HG03457 (cell line): ENCODE results near the gene GOLGA6D.
"Not testable (repeated sequence)": the region's sequence is repeated elsewhere in the genome, so short reads cannot be mapped to it uniquely, and the experiment has no call there.

Experiments
- ATAC-seq: cut with Tn5 transposase; IDR thresholded peaks from one replicate; pipeline ENCODE4 v1.9.1; 2021; ENCODE audit warnings: moderate number of reproducible peaks; ENCODE audit not compliant: unreplicated experiment

The GOLGA6D gene

DNA sequence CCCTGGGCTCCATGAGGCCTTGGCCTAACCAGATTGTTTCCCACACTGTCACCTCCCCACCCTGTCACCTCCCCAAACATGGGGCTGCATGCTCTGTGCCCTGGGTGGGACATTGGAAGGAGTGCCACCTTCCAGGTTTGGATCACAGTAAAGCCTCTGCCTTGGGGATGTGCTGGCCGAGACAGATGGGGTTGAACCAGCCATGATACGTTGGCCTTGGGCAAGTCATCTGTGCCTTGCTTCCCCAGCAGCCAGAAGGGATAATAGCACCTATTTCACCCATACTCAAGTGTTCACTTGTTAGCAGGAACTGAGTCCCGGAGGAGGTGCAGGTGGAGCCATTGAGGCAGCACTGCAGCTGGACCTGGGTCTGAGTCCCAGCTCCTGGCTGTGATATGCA, 7.0 kb upstream of the GOLGA6D start:
- not testable (repeated sequence) for ATAC-seq

DNA sequence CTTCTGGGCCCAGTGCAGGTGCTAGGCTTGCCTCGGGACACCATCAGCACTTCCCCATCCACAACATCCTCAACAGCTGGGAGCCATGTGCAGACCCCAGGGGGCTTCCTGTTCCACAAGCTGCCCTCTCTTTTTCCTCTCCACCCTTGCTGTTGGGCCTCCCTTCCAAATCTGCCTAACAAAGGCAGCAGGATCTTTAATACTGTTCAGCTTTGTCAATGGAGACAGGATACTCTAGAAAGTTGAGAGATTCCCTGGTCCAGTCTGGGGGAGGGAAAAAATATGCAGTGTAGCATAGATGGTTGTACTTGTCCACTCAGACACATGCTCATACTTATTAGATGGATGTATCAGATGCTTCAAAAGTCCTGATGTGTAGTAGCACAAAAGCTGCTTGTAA, 4.1 kb upstream of the GOLGA6D start:
- not testable (repeated sequence) for ATAC-seq

- not testable (repeated sequence) for ATAC-seq
These were observed 1.5 kb downstream of the GOLGA6D start for GRCh38 chr15:75284152-75284551.

DNA sequence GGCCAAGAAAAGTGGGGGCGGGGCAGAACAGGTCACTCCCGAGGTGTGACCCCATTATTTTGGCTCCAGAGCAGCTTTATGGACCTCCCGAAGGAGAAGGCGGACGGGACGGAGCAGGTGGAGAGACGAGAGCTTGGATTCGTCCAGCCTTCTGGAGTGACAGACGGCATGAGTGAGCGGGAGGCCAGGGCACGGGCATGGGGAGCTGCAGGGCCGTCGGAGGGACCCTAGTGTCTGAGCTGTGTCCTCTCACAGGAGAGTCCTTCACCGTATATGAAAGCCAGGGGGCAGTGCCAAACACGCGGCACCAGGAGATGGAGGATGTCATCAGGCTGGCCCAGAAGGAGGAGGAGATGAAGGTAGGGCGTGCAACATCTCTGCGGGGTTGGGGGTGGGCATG, 11.0 kb downstream of the GOLGA6D start:
- ATAC-seq: not testable (repeated sequence)

DNA sequence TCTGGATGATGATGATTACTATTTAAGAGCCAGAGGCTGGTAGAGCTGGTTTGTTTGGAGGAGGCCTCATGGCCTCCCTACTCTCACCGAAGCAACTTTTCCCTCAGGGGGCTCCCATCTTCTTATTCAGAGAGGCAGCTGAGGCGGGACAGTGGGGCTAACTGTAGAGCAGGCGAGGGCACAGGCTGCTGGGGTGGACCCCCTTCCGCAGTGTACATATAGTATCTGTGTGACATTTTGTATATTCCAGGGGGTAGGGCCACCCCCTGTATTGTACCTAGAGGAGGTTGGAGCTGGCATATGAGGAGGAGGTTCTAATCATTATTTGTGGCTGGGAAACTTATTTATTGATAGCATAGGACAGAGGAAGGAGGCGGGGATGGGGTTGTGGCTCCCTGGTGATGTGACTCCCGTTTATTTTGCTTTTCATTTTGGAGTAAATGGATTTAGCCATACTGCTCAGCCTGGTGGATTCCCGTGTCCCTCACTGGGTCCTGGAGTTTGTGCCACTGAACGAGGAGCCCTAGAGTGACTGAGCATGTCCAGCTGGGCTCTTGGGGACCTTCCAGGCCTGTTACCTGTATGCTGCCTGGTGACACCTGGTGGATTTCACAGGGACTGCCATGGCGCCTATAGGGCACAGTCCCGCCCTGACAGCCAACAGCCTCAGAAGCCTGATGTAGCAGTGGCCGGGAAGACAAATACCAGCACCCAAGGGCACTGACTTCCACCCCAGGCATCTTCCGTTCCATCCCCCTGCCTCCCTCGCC, 16.1 kb downstream of the GOLGA6D start:
- ATAC-seq: not testable (repeated sequence)

- ATAC-seq: not testable (repeated sequence)
These were observed 16.7 kb downstream of the GOLGA6D start for GRCh38 chr15:75299311-75299688.

GRCh38 chr15:75300026-75300425, 17.4 kb downstream of the GOLGA6D start:
- ATAC-seq: not testable (repeated sequence)

- ATAC-seq: no peak
These were observed 19.7 kb downstream of the GOLGA6D start for GRCh38 chr15:75302318-75302717.

DNA sequence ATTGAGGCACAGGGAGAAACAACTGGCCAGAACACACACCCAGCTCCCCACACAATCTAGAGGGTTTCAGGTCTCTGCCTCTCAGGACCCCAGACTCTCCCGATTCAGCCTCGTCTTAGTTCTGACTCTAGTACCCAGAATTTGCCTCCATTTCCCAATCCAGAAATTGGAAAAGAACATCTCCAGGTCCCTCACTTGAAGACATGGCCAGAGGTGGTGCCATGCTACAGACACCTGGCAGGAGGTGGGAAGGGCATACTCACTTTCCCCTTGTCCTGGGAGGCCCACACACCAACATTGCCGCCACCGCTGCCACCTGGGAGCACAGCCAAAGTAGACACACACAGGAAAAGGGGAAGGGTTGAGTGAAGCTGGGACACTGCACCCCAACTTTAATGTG, 20.1 kb downstream of the GOLGA6D start:
- ATAC-seq: not testable (repeated sequence)

- ATAC-seq: no peak
These were observed 23.6 kb downstream of the GOLGA6D start for GRCh38 chr15:75306188-75306587.

DNA sequence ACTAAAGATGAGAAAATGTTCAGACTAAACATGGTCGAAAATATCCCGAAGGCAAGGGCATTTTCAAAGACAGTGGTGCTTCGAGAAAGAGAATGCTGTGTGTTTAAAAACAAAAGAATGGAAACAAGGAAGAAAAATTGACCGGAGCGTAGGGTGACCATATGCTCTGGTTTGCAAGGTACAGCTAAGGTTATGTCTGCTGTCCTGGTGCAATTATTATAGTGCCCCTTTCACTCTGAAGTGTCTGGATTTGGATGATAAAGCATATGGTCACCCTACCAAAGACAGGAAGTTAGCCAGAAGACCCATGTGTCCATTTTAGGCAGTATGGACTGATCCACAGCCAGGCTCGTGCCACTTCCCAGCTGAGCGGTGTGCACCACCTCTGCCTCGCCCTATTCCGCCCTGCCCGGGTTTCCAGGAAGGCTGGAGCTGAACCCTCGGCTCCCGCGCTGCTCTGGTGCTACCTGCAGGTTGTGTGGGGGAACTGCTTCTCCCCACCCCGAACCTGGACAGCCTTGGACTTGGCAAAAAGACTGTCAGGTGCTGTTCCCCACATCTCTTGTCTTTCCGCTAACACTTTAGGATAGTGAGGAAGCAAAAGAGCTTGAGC, 25.2 kb downstream of the GOLGA6D start:
- ATAC-seq: no peak

GRCh38 chr15:75309711-75310110, 27.1 kb downstream of the GOLGA6D start:
- ATAC-seq: no peak

DNA sequence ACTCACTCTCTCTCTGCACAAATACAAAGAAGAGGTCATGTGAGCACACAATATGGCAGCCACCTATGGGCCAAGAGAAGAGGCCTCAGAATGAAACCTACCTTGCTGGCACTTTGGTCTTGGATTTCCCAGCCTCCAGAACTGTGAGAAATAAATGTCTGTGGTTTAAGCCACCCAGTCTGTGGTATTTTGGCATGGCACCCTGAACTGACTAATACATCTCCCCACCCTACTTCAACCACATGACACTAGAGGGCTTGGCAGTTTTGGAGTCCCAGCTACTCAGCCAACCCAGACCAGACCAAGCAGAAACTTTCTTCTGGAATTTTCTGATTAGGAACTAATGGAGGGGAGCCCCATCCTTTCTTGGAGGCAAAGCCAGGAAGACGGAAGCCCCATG, 29.9 kb downstream of the GOLGA6D start:
- not testable (repeated sequence) for ATAC-seq

DNA sequence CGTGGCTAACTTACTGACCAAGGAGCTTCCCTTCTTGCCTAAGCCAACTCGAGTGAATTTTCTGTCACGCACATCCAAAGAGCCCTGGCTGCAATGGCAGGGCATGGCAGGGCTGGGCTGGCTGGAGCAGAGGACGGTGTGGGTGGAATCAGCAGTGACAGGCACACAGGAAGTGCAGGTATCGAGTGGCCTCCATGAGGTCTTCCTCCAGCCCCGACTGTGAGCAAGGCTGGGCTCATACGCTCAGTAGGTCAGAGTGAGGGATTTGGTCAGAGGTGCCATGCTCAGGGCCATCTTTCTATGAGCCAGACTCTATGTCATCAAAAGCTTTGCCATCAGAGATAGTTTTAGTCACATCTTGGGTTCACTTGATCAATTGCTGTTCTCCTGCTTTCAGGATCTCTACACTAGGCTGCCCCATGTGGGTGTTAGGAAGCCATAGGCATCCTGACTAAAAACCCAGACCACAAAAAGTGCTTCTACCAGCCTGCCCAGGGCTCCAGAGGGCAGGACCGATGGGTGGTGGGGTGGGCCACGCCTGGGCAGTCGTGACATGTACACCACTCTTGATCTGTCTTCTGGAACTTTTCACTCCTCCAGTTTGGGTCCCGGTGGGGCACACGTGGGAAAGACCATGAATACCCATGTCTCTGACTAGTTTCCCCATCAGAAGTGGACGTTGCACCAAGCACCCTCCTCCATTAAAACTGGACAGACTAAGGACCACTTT, 30.6 kb downstream of the GOLGA6D start:
- no peak for ATAC-seq

DNA sequence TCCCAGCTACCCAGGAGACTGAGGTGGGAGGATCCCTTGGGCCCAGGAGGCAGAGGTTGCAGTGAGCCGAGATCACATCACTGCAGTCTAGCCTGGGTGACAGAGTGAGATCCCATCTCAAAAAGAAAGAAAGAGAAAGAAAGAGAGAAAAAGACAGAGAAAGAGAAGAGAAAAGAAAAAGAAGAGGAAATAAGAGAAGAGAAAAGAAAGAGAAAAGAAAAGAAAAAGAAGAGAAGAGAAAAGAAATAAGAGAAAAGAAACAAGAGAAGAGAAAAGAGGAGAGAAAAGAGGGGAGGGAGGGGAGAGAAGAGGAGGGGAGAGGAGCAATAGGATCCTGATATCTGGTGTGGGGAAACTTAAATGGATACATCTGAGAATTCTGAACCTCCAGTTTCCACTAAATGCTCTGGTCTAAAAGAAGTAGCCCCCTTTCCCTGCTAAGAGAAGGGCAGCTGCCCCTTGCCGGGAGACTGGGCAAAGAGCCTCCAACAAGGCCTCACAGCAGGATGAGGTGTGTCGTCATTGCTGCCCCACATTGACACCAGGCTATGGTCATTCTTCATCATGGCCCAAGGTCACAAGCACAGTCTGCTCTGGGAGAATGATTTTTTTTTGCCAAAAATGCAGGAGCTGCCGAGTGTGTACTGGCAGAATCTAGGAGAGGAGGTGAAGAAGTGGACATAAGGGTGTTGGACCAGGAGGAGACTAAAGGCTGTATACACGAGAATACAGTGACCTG, 32.1 kb downstream of the GOLGA6D start:
- ATAC-seq: no peak

DNA sequence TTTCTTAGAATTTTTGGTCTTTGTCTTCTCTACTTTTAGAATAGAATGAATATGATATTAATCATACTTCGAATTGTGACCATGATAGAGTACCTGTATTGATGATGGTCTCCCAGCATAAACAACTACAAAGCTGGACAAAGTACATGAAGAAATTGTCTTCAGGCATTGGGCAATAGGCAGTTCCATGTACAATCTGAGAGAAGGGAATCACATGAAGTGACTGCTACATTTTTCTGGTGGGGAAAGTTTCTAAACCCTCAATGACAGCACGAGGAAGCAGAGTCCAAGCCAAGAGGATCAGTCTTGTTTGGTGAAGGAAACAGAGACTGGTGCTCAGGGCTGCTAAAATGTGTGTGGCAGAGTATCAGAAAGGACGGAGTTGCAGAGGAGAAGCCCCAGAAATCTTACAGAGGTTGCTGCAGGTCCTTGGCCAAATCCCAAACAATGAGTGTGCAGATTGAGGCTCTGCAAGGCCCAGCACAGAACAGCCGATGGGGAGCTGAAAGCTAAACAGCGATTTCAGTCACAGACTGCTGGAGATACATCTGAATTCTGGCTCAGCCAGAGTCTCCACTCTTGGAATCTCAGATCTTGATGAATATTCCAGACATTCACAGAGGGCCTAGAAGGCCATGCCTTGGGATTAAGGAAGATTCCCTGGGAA, 36.7 kb downstream of the GOLGA6D start:
- ATAC-seq: not testable (repeated sequence)

DNA sequence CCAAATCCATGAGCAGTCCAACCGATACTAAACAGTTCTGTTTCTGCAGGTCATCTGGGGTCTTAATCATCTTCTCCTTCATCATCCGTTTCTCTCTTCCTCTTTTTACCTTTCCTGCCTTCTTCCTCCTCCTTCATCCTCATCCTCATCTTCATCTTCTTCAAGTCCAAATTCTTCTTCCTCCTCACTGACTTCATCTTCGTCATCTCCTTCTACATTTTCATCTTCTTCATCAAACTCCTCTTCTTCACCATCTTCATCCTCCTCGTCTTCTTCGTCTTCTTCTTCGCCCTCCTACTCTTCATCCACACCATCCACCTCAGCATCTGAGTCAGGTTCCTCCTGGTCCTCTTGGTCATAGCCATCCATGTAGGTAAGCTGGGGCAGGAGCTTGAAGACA, 39.1 kb downstream of the GOLGA6D start:
- ATAC-seq: no peak

DNA sequence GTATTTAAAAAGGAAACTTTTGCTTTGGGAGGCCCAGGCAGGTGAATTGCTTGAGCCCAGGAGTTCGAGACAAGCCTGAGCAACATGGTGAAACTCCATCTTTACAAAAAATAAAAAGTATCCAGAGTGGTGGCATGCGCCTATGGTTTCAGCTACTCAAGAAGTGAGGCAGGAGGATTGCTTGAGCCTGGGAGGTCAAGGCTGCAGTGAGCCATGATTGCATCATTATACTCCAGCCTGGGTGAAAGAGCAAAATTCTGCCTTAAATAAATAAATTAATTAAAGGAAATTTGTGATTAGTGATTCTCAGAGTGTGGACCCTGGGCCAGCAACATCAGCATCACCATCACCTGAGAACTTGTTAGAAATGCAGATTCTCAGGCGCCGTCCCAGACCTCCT, 43.3 kb downstream of the GOLGA6D start:
- ATAC-seq: no peak

GRCh38 chr15:75327005-75327404, 44.4 kb downstream of the GOLGA6D start:
- ATAC-seq: no peak

- ATAC-seq: no peak
These were observed 44.9 kb downstream of the GOLGA6D start for GRCh38 chr15:75327491-75327890.
